DMS79 (cell line): ENCODE measurements around the gene RPL3.
"Not testable (repeated sequence)": the region's sequence is repeated elsewhere in the genome, so short reads cannot be mapped to it uniquely, and the experiment has no call there.

ENCODE experiments used
- DNase-seq: peaks from one replicate; lab custom pipeline; 2025; lab: John Stamatoyannopoulos, UW

The RPL3 gene

DNA sequence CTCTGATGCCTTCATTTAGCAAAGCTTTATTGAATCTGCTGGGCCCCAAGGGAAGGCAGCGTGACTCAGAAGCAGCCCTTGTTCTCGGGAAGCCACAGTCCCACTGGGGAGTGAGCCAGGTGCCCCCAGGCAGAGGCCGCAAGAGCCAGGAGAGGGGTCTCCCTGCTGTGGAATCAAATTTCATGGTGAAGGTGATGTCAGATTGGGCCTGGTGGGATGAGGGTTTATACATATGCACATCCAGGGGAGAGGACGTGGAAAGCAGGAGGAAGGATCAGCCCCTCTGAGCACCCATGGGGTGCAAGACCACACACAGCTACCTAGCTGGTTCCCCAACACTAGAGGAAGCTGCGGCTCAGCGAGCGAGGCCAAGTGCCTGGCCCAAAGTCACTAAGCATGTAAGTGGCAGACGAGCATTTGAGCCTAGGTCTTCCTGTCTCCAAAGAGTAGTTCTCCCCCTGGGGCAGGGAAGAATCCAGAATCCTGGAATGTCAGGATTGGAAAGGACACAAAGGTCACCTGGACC, 32.3 kb upstream of the RPL3 start:
- no peak for DNase-seq

GRCh38 chr22:39350757-39351688, 31.6 kb upstream of the RPL3 start:
- no peak for DNase-seq

DNA sequence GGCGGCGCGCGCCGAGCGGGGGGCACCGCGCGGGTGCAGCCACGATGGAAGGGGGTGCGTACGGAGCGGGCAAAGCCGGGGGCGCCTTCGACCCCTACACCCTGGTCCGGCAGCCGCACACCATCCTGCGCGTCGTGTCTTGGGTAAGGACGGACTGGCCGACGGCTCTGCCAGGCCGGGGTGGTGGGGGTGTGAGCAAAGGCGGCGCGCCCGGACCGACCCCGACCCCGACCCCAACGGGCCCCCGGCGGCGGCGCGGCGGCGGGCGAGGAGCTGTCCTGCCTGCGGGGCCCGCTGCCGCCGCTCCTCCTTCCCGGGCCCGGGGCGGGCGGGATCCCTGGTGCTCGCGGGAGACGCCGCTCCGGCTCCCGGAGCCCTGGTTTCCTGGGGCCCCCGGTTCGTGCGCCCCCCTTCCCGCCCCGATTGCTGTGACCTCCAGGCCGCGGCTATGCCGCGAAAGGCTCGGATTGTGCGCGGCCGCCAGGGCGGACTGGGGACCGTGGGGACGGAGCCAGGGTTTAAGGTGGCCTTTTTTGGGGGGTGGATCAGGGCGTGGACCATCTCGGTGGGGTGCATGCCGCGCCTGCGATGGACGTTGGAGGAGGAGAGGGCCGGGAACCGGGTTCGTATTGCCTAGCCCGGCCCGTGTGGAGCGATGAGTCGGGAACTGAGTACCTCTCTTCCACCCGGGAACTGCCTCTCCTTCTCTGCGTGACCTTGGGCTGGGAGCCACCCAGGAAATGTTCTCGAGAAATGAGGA, 30.7 kb upstream of the RPL3 start, which contains the start of gene SYNGR1:
Gene SYNGR1, plus strand, starts transcription at position 25 of the 760 bp plus-strand sequence. Its CDS starts 20 bp downstream, at position 45.
- no peak for DNase-seq

DNA sequence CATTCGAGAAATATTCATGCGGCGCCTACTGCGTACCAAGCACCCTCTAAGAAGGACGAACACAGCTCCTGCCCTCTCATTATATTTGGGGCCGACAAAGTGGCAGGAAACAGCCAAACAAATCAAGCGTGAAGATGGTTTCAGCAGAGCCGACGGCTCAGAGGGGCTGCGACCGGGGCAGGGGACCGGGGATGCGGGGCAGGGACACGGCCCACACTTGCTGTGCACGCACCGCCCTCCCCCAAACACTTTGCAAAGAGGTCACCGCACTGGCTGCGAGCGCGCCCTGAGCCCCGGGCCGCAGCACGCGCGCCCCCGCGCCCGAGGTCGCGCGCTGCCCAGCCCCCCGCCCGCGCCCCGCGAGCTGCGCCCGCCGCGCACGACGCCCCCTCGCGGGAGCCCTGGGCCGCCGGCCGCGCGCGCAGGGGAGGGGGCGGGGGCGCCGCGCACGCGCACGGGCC, 30.1 kb upstream of the RPL3 start:
- no peak for DNase-seq

DNA sequence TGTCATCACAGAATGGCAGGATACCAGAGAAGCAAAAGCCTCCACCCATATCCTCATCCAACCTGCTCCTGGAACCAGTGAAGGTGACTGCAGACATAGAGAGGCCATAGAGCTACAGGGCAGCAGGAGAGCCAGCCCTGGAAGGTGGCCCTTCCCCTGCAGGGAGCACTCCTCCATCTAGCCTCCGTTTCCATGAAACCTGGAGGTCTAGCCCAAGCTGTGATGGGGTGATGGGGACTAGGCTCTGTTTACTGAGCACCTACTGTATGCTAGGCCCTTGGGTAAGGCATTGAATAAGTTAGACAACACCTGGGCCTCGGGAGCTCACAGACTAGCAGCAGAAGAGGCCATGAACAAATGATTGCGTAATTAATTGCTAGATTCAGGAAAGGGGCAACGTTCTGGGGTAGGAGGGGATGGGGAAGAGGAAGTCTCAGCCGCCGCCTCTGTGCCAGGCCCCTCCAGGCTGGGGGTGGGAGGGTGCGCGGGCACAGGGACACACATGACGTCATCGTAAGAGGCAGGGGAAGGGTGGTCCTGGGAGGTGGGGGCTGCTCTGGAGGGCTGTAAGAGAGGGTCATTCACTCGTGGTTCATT, 29.6 kb upstream of the RPL3 start:
- DNase-seq, result no peak

DNA sequence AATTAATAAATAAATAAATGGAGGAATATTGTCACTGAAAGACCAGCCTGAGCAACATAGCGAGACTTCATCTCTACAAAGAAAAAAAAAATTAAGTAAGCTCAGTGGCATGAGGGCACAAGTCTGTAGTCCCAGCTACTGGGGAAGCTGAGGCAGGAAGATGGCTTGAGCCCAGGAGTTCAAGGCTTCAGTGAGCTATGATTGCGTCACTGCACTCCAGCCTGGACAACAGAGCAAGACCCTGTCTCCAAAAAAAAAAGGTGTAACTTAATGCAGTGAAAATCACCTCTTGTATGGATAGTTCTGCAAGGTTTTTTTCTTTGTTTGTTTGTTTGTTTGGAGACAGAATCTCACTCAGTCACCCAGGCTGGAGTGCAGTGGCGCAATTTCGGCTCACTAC, 25.8 kb upstream of the RPL3 start:
- DNase-seq, result no peak

- no peak for DNase-seq
These were observed 24.6 kb upstream of the RPL3 start for GRCh38 chr22:39344046-39344390.

- DNase-seq, result no peak
These were observed 24.0 kb upstream of the RPL3 start for GRCh38 chr22:39343259-39344045.

GRCh38 chr22:39341179-39341578, 21.8 kb upstream of the RPL3 start:
- no peak for DNase-seq

DNA sequence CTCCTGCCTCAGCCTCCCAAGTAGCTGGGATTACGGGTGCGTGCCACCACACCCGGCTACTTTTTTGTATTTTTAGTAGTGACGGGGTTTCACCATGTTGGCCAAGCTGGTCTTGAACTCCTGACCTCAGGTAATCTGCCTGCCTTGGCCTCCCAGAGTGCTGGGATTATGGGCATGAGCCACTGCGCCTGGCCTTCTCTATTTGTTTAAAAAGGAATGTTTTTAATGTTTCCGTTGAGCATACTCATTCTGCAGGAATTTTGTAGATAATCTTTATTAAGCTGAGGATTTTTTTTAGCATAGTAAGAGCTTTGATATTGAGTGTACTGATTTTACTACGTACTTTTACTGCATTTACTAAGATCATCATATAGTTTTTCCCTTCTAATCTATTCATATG, 20.4 kb upstream of the RPL3 start:
- DNase-seq, result not testable (repeated sequence)

DNA sequence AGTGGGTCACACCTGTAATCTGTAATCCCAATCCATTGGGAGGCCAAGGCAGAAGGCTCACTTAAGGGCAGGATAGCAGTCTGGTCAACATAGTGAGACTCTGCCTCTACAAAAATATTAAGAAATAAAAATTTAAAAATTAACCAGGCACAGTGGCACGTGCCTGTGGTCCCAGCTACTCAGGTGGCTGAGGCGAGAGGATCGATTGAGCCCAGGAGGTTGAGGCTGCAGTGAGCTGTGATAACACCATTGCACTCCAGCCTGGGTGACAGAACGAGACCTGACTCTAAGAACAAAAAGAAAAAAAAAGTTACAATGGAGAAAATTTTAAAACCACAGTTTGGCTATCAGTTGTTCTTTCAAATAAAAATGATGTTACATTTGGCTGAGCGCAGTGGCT, 17.0 kb upstream of the RPL3 start:
- DNase-seq, result no peak

GRCh38 chr22:39332441-39333064, 13.1 kb upstream of the RPL3 start:
- DNase-seq, result no peak

DNA sequence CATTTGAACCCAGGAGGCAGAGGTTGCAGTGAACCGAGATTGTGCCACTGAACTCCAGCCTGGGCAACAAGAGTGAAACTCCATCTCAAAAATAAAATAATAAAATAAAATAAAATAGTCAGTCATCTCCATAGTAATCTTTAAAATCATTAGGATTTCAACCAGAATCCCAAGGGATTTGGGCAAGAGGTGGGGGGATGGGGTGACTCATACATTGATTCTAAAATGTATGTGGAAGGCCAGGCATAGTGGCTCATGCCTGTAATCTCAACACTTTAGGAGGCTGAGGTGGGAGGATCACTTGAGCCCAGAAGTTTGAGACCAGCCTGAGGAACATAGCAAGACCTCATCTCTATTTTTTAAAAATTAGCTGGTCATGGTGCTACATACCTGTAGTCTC, 11.1 kb upstream of the RPL3 start:
- not testable (repeated sequence) for DNase-seq

- no peak for DNase-seq
These were observed 8.8 kb upstream of the RPL3 start for GRCh38 chr22:39327995-39328754.

DNA sequence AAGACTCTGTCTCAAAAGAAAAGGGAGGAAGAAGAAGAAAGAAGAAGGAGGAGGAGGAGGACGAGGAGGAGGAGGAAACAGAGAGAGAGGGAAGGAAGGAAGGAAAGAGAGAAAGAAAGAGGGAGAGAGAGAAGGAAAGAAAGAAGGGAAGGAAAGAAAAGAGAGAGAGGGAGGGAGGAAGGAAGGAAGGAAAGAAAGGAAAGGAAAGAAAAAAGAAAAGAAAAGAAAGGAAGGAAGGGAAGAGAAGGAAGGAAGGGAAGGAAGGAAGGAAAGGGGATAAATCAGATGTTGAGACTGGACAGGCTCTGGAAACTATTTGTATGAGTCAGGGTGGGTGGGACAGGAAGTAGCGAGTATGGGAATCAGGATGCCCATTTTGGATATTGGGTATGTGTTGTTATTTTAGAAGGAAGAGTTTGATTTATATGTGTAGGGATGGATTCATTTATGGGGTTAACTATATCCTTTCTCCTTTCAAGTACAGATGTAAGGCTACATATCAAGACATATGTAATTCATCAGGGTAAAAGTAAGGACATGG, 6.0 kb upstream of the RPL3 start:
- DNase-seq, result no peak

DNA sequence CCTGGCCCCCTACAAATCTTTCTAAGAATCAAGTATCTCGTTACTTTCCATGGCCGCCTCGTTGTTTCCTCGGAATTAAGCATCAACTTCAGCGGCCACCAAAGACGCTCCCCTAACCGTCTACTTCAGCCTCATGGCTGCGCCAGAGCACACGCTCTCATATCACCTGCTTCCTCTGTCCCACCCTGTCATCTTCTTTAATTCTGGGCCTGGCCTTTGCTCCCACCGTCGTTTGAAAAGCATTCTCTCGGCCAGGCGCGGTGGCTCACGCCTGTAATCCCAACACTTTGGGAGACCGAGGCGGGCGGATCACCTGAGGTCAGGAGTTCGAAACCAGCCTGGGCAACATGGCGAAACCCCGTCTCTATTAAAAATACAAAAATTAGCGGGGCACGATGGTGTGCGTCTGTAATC, 1.2 kb upstream of the RPL3 start:
- DNase-seq, result not testable (repeated sequence)

- DNase-seq, result no peak
These were observed 728 bp downstream of the RPL3 start for GRCh38 chr22:39318507-39319283.

DNA sequence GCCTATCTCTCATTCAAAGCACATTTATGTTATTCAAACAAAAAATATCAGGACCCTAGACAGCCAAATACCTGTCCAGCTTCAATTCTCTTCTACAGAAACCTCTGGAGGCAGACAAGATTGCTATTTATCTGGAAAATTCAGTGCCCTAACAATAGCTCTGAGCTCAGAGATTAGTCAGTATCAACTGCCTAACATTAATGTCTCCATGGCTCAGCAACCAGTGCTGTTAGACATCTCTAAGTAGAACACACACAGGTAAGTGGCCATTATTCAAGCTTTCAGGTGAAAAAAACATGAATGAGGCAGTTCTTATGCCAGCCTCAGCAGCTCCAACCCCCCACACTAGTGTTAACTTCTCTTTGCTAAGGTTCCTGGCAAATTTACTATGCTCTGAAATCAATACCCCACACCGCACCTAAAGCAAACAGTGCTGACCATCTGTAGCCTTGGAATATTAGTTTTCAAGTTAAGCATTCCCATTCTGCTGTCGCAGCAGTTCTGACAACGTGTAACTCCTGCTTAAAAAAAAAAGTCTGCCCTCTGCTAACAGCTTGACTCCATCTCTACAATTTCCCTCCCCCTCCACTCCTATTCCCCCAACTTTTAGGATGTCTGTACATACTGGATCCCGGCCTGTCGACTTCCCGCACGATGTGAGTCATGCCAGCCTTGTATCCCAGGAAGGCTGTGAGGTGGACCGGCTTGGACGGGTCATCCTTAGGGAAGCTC, 1.5 kb downstream of the RPL3 start:
- no peak for DNase-seq
